HepG2 (cell line): ENCODE data around the gene PLCL2. TPM values are rescaled to one million over a fixed set of nuclear protein-coding genes. Genes with fewer than 3 reads are reported as not detected.

Experiments
- ATAC-seq: fragments of 200-7000 bp; cut with Tn5 transposase; 3 replicates; pipeline ENCODE4 v1.9.1; 2020; ENCODE audit warnings: mild to moderate bottlenecking, moderate library complexity
- BruUV-seq: library from RNA; stranded (reverse); fragments of 400-500 nt; replicated peaks from 2 replicates; lab custom pipeline; 2021; lab: Mats Ljungman, UMichigan
- CTCF ChIA-PET: fragments of 300-600 bp; formaldehyde crosslinking; extraction: SDS; loops from one replicate; lab custom pipeline; 2021; ENCODE audit warnings: low total read pairs, inconsistent platforms, low intra/inter-chr PET ratio; lab: Yijun Ruan, JAX
- POLR2A ChIA-PET: fragments of 350-600 bp; sonication (Branson Sonifier 250); formaldehyde crosslinking; loops from one replicate; lab custom pipeline; 2020; ENCODE audit warnings: antibody characterized with exemption, inconsistent platforms; lab: Yijun Ruan, JAX
- DNase-seq: peaks from one replicate; pipeline ENCODE4 v3.0.0-alpha.2; 2015; ENCODE audit warnings: low spot score
- FAIRE-seq: peaks from 3 replicates; lab custom pipeline; 2011; peaks lifted over from hg19 to GRCh38; lab: Jason Lieb, UNC
- H2AFZ ChIP-seq: one replicate; pipeline ENCODE4 v1.6.1; 2011; ENCODE audit warnings: low read length, inconsistent platforms
- H3K27ac ChIP-seq: fragments of 300-600 bp; 3 replicates; pipeline ENCODE4 v1.8.0; 2011; ENCODE audit warnings: mixed run types, mild to moderate bottlenecking, mixed read lengths, low read length, inconsistent platforms; ENCODE audit not compliant: insufficient read depth; ENCODE audit errors: extremely low read length
- H3K27me3 ChIP-seq, 2 experiments: fragments of 200-600 bp in 1 of 2; 2 replicates in 1 of 2; 3 replicates in 1 of 2; pipeline versions ENCODE4 v1.6.0 to v1.8.0; 2011; ENCODE audit warnings: low read length in 2 of 2, mild to moderate bottlenecking in 2 of 2, moderate library complexity in 2 of 2, inconsistent platforms in 1 of 2; ENCODE audit not compliant: insufficient read depth in 2 of 2, control insufficient read depth in 1 of 2
- H3K36me3 ChIP-seq, 2 experiments: fragments of 200-600 bp in 1 of 2; replicated peaks in 1 of 2; 2 replicates in 1 of 2; 3 replicates in 1 of 2; pipeline versions ENCODE4 v1.5.1 to v1.8.0; 2011; ENCODE audit warnings: low read length in 2 of 2, inconsistent platforms in 1 of 2; ENCODE audit not compliant: insufficient read depth in 2 of 2, control insufficient read depth in 1 of 2
- H3K4me1 ChIP-seq: 2 replicates; pipeline ENCODE4 v1.5.1; 2012; ENCODE audit warnings: low read length, inconsistent platforms; ENCODE audit not compliant: insufficient read depth
- H3K4me2 ChIP-seq: 2 replicates; pipeline ENCODE4 v1.6.0; 2011; ENCODE audit warnings: low read depth, low read length, inconsistent platforms
- H3K4me3 ChIP-seq, 3 experiments: fragments of 200-600 bp in 1 of 3; sonication (generic), shearing (Covaris generic) in 1 of 3; replicated peaks in 1 of 3; 2 replicates each; pipeline ENCODE4 v1.5.1; 2011 to 2016; ENCODE audit warnings: low read length in 3 of 3, inconsistent platforms in 2 of 3, low read depth in 2 of 3, mild to moderate bottlenecking in 2 of 3, control low read depth in 1 of 3, mixed read lengths in 1 of 3; ENCODE audit not compliant: insufficient read depth in 1 of 3
- H3K79me2 ChIP-seq: one replicate; pipeline ENCODE4 v1.6.1; 2011; ENCODE audit warnings: low read length, inconsistent platforms; ENCODE audit not compliant: insufficient read depth
- H3K9ac ChIP-seq: 2 replicates; pipeline ENCODE4 v1.6.0; 2011; ENCODE audit warnings: mild to moderate bottlenecking, low read depth, low read length, inconsistent platforms; ENCODE audit not compliant: insufficient read depth
- H3K9me3 ChIP-seq: 2 replicates; pipeline ENCODE4 v1.5.1; 2012; ENCODE audit warnings: mild to moderate bottlenecking, low read length
- H4K20me1 ChIP-seq: 2 replicates; pipeline ENCODE4 v1.6.0; 2011; ENCODE audit warnings: inconsistent platforms, mild to moderate bottlenecking, low read length, moderate library complexity; ENCODE audit not compliant: insufficient read depth
- DPF2 ChIP-seq: sonication (generic); formaldehyde crosslinking; IDR thresholded peaks from 2 replicates; pipeline ENCODE4 v1.4.0; 2020; ENCODE audit warnings: mild to moderate bottlenecking, low read depth, missing genetic modification reagents, borderline replicate concordance
- FOXM1 ChIP-seq: sonication (generic); formaldehyde crosslinking; IDR thresholded peaks from 2 replicates; pipeline ENCODE4 v1.5.0; 2020; ENCODE audit warnings: missing genetic modification reagents
- HMG20B ChIP-seq: conservative IDR thresholded peaks from 2 replicates; pipeline ENCODE4 v1.6.1; 2016; ENCODE audit warnings: missing genetic modification reagents, missing compliant biosample characterization
- NFIB ChIP-seq: sonication (generic); formaldehyde crosslinking; IDR thresholded peaks from 2 replicates; pipeline ENCODE4 v1.9.0; 2021; ENCODE audit warnings: missing genetic modification reagents, mild to moderate bottlenecking, borderline replicate concordance
- YEATS4 ChIP-seq: sonication (generic); formaldehyde crosslinking; IDR thresholded peaks from 2 replicates; pipeline ENCODE4 v1.4.0; 2020; ENCODE audit warnings: missing genetic modification reagents, borderline replicate concordance
- ZFP82 ChIP-seq: sonication (generic); formaldehyde crosslinking; IDR thresholded peaks from 2 replicates; pipeline ENCODE4 v1.5.1; 2020; ENCODE audit warnings: mild to moderate bottlenecking, missing genetic modification reagents, borderline replicate concordance
- ZNF781 ChIP-seq: sonication (generic); formaldehyde crosslinking; IDR thresholded peaks from 2 replicates; pipeline ENCODE4 v1.5.1; 2020; ENCODE audit warnings: borderline replicate concordance, mild to moderate bottlenecking, missing genetic modification reagents; ENCODE audit errors: not compliant biosample characterization
- WGBS: methylation state at CpG from one replicate; pipeline ENCODE4 v1.1.6; 2017; ENCODE audit warnings: low lambda C conversion rate; 5-methylcytosine and 5-hydroxymethylcytosine counted together
- in situ Hi-C: cut with HindIII; loops from 2 replicates; pipeline ENCODE4 v1.10.0; 2017; ENCODE audit warnings: low pct_unique_long_range_greater_than_20kb; ENCODE audit not compliant: extremely low pct_ligation_motif_present
- intact Hi-C: fragments of 100-400 bp; cut with micrococcal nuclease; formaldehyde crosslinking; loops from one replicate; pipeline ENCODE4 v1.10.0; 2022; ENCODE audit not compliant: unreplicated experiment
- polyA plus RNA-seq, 8 experiments: library from polyadenylated mRNA; depleted of rRNA in 3 of 8; stranded (reverse) in 7 of 8; unstranded in 1 of 8; fragments of >200 nt; fragmentation: Illumina TruSeq in 4 of 8; extraction: Trizol in 4 of 8; gene quantifications; 2 replicates each; pipeline versions ENCODE4 v1.2.1 to v1.2.3, GENCODE V29; 2011 to 2016; ENCODE audit warnings: low read depth in 4 of 8, missing spikeins in 1 of 8, mixed read lengths in 1 of 8; ENCODE audit not compliant: insufficient read depth in 1 of 8
- total RNA-seq, 5 experiments: library from RNA; depleted of rRNA; stranded (reverse); fragments of >200 nt; fragmentation: Illumina TruSeq; extraction: Trizol; gene quantifications; 2 replicates each; pipeline ENCODE4 v1.2.3, GENCODE V29; 2016; ENCODE audit warnings: low read depth in 1 of 5
- TF ChIP-seq, protein P1 (sequence below): sonication (generic); formaldehyde crosslinking; IDR thresholded peaks from 2 replicates; pipeline ENCODE4 v1.4.0; 2020; ENCODE audit warnings: missing genetic modification reagents, mild to moderate bottlenecking, borderline replicate concordance
- TF ChIP-seq, protein P2 (sequence below): sonication (generic); formaldehyde crosslinking; IDR thresholded peaks from 2 replicates; pipeline ENCODE4 v1.4.0; 2020; ENCODE audit warnings: missing genetic modification reagents

The PLCL2 gene
- total and polyA plus RNA-seq, 2 of the 13 experiments (the other 11 are each of a cell fraction or from before 2014, with no cell fraction given), result not detected

DNA sequence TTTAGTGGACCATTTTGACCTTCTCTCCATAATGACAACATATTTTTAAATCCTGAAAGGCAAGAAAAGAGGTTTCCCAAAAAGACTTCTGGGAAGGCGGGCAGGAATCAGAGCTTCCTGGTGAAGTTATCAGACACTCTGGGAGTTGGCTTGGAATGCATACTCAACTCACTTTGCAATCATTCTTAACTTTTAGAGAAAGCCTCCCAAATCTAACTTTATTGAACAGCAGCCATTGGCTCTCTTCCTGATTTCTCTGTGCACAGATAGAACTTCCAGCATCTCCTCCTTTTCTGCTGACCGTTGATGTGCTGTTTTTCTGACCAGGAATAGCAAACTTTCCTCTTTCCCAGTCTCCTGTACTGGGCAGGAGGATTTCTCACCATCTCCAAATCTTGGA is 44.6 kb downstream of the PLCL2 start:
- no peaks in the 10 kb centered on the region for H3K4me1 ChIP-seq
- no TSS peak for BruUV-seq
- no peaks in the 10 kb centered on the region; a peak in 1 of 5 replicates for H3K27me3 ChIP-seq
- no peak overlapping the region for H3K4me3 ChIP-seq
- H3K27ac ChIP-seq, result no peak overlapping the region
- H3K9me3 ChIP-seq, result no peaks in the 10 kb centered on the region
- no peak overlapping the region for H3K4me2 ChIP-seq
- H4K20me1 ChIP-seq, result no peaks in the 10 kb centered on the region
- no peak overlapping the region for H3K9ac ChIP-seq
- H3K36me3 ChIP-seq, result no peaks in the 10 kb centered on the region
- ATAC-seq, result no peak
- TF ChIP-seq, protein P1, sequence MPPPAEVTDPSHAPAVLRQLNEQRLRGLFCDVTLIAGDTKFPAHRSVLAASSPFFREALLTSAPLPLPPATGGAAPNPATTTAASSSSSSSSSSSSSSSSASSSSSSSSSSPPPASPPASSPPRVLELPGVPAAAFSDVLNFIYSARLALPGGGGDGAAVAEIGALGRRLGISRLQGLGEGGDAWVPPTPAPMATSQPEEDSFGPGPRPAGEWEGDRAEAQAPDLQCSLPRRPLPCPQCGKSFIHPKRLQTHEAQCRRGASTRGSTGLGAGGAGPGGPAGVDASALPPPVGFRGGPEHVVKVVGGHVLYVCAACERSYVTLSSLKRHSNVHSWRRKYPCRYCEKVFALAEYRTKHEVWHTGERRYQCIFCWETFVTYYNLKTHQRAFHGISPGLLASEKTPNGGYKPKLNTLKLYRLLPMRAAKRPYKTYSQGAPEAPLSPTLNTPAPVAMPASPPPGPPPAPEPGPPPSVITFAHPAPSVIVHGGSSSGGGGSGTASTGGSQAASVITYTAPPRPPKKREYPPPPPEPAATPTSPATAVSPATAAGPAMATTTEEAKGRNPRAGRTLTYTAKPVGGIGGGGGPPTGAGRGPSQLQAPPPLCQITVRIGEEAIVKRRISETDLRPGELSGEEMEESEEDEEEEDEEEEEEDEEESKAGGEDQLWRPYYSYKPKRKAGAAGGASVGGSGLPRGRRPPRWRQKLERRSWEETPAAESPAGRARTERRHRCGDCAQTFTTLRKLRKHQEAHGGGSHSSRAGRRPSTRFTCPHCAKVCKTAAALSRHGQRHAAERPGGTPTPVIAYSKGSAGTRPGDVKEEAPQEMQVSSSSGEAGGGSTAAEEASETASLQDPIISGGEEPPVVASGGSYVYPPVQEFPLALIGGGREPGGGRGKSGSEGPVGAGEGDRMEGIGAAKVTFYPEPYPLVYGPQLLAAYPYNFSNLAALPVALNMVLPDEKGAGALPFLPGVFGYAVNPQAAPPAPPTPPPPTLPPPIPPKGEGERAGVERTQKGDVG (CRISPR knock-in tag), result no peak
- TF ChIP-seq YEATS4 (CRISPR knock-in tag), result no peak
- TF ChIP-seq DPF2 (CRISPR knock-in tag), result no peak
- no peak for TF ChIP-seq ZNF781 (CRISPR knock-in tag)
- no peak for TF ChIP-seq FOXM1
- TF ChIP-seq HMG20B (CRISPR knock-in tag), result no peak
- no peak for TF ChIP-seq NFIB (CRISPR knock-in tag)
- TF ChIP-seq, protein P2, sequence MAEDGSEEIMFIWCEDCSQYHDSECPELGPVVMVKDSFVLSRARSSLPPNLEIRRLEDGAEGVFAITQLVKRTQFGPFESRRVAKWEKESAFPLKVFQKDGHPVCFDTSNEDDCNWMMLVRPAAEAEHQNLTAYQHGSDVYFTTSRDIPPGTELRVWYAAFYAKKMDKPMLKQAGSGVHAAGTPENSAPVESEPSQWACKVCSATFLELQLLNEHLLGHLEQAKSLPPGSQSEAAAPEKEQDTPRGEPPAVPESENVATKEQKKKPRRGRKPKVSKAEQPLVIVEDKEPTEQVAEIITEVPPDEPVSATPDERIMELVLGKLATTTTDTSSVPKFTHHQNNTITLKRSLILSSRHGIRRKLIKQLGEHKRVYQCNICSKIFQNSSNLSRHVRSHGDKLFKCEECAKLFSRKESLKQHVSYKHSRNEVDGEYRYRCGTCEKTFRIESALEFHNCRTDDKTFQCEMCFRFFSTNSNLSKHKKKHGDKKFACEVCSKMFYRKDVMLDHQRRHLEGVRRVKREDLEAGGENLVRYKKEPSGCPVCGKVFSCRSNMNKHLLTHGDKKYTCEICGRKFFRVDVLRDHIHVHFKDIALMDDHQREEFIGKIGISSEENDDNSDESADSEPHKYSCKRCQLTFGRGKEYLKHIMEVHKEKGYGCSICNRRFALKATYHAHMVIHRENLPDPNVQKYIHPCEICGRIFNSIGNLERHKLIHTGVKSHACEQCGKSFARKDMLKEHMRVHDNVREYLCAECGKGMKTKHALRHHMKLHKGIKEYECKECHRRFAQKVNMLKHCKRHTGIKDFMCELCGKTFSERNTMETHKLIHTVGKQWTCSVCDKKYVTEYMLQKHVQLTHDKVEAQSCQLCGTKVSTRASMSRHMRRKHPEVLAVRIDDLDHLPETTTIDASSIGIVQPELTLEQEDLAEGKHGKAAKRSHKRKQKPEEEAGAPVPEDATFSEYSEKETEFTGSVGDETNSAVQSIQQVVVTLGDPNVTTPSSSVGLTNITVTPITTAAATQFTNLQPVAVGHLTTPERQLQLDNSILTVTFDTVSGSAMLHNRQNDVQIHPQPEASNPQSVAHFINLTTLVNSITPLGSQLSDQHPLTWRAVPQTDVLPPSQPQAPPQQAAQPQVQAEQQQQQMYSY (CRISPR knock-in tag), result no peak
- TF ChIP-seq ZFP82 (CRISPR knock-in tag), result no peak
- intact Hi-C loops, result no loop called here
- WGBS, result 20% methylated on average over 2 of the region's 2 CpGs
- in situ Hi-C loops, result no loop called here
- H2AFZ ChIP-seq, result no peak overlapping the region
- no peak for DNase-seq
- POLR2A ChIA-PET, result no interaction called here
- no peaks in the 10 kb centered on the region for H3K79me2 ChIP-seq
- FAIRE-seq, result no peak
- CTCF ChIA-PET, result no interaction called here
